HepG2 (cell line): Measurements from ENCODE around the gene RPS19. TPM values are rescaled to one million over a fixed set of nuclear protein-coding genes. Genes with fewer than 3 reads are reported as not detected.

Experiments used
- GMEB2 ChIP-seq: IDR thresholded peaks from 2 replicates; pipeline ENCODE4 v1.6.1; 2016; ENCODE audit warnings: missing biosample characterization, missing genetic modification reagents, low read depth
- KDM5A ChIP-seq: fragments of 200-600 bp; sonication (generic); IDR thresholded peaks from 2 replicates; pipeline ENCODE4 v1.7.0; 2018; ENCODE audit warnings: antibody characterized with exemption, mild to moderate bottlenecking, low read length, borderline replicate concordance
- NFYB ChIP-seq: sonication (generic); formaldehyde crosslinking; IDR thresholded peaks from 2 replicates; pipeline ENCODE4 v1.4.0; 2020; ENCODE audit warnings: missing genetic modification reagents
- ONECUT2 ChIP-seq: sonication (generic); formaldehyde crosslinking; IDR thresholded peaks from 2 replicates; pipeline ENCODE4 v1.4.0; 2020; ENCODE audit warnings: missing genetic modification reagents
- SKIL ChIP-seq: sonication (generic); formaldehyde crosslinking; IDR thresholded peaks from 2 replicates; pipeline ENCODE4 v1.8.0; 2022; ENCODE audit warnings: missing genetic modification reagents, mild to moderate bottlenecking, moderate library complexity, borderline replicate concordance
- SP1 ChIP-seq, 2 experiments: fragments of 450-650 bp in 1 of 2; sonication (generic) in 1 of 2; formaldehyde crosslinking in 1 of 2; IDR thresholded peaks; 2 replicates each; pipeline versions ENCODE4 v1.4.0 to v1.6.1; 2016 to 2020; ENCODE audit warnings: missing genetic modification reagents in 1 of 2
- TAF15 ChIP-seq: fragments of 200-400 bp; formaldehyde crosslinking; IDR thresholded peaks from one replicate; pipeline ENCODE4 v1.6.1; 2018; ENCODE audit warnings: mild to moderate bottlenecking, low read depth, low read length; ENCODE audit not compliant: poor library complexity, severe bottlenecking
- THAP9 ChIP-seq: sonication (generic); formaldehyde crosslinking; IDR thresholded peaks from 2 replicates; pipeline ENCODE4; 2020; ENCODE audit warnings: missing genetic modification reagents, mild to moderate bottlenecking, borderline replicate concordance
- WIZ ChIP-seq: sonication (generic); formaldehyde crosslinking; IDR thresholded peaks from 2 replicates; pipeline ENCODE4 v1.5.1; 2020; ENCODE audit warnings: mild to moderate bottlenecking, missing genetic modification reagents
- ZBTB44 ChIP-seq: sonication (generic); formaldehyde crosslinking; IDR thresholded peaks from 2 replicates; pipeline ENCODE4 v1.4.0; 2020; ENCODE audit warnings: missing genetic modification reagents
- ZNF639 ChIP-seq: conservative IDR thresholded peaks from 2 replicates; pipeline ENCODE4 v1.6.1; 2018; ENCODE audit warnings: missing genetic modification reagents
- ZNF746 ChIP-seq: sonication (generic); formaldehyde crosslinking; IDR thresholded peaks from 2 replicates; pipeline ENCODE4 v1.8.0; 2022; ENCODE audit warnings: mild to moderate bottlenecking, missing genetic modification reagents
- ZNF768 ChIP-seq: sonication (generic); formaldehyde crosslinking; IDR thresholded peaks from 2 replicates; pipeline ENCODE4 v1.4.0; 2020; ENCODE audit warnings: missing genetic modification reagents
- ZNF777 ChIP-seq: sonication (generic); formaldehyde crosslinking; IDR thresholded peaks from 2 replicates; pipeline ENCODE4 v1.4.0; 2020; ENCODE audit warnings: missing genetic modification reagents
- ZNF792 ChIP-seq: IDR thresholded peaks from 2 replicates; pipeline ENCODE4 v1.6.1; 2016
- polyA plus RNA-seq, 8 experiments: library from polyadenylated mRNA; depleted of rRNA in 3 of 8; stranded (reverse) in 7 of 8; unstranded in 1 of 8; fragments of >200 nt; fragmentation: Illumina TruSeq in 4 of 8; extraction: Trizol in 4 of 8; gene quantifications; 2 replicates each; pipeline versions ENCODE4 v1.2.1 to v1.2.3, GENCODE V29; 2011 to 2016; ENCODE audit warnings: low read depth in 4 of 8, missing spikeins in 1 of 8, mixed read lengths in 1 of 8; ENCODE audit not compliant: insufficient read depth in 1 of 8
- total RNA-seq, 5 experiments: library from RNA; depleted of rRNA; stranded (reverse); fragments of >200 nt; fragmentation: Illumina TruSeq; extraction: Trizol; gene quantifications; 2 replicates each; pipeline ENCODE4 v1.2.3, GENCODE V29; 2016; ENCODE audit warnings: low read depth in 1 of 5

RPS19 gene
- total and polyA plus RNA-seq, 2 of the 13 experiments (the other 11 are each of a cell fraction or from before 2014, with no cell fraction given): 1,983 to 4,758 TPM

GRCh38 chr19:41883821-41884733, 24.0 kb downstream of the RPS19 start (continued):
- peak; percentile 56; the same call in 1 of the 2 replicates for TF ChIP-seq ZBTB44
- peak; percentile 90; the same call in 1 of the 2 replicates for TF ChIP-seq THAP9
- peak; percentile 62; the same call in 1 of the 2 replicates for TF ChIP-seq GMEB2 (CRISPR knock-in tag)
- TF ChIP-seq ONECUT2 (CRISPR knock-in tag): peak; percentile 18; the same call in 1 of the 2 replicates
- TF ChIP-seq ZNF746 (CRISPR knock-in tag): peak; percentile 51; the same call in 1 of the 2 replicates
- peak; percentile 9; the same call in 1 of the 2 replicates for TF ChIP-seq ZNF768 (CRISPR knock-in tag)
- peak; percentile 56 for TF ChIP-seq NFYB (CRISPR knock-in tag)
- no peak for TF ChIP-seq SKIL (CRISPR knock-in tag)
- 0 out of 2 replicates have a peak, but pooled peaks have one; percentile 66 for TF ChIP-seq WIZ (CRISPR knock-in tag)
- peak; percentile 77; the same call in 1 of the 2 replicates for TF ChIP-seq KDM5A
- TF ChIP-seq ZNF777: peak; percentile 73
- peak; percentile 68 for TF ChIP-seq TAF15
- no peak for TF ChIP-seq SP1 (IDR thresholded peaks at IDR 0.05)
- peak; percentile 59 for TF ChIP-seq SP1 (CRISPR knock-in tag; IDR thresholded peaks at IDR 0.05)
- TF ChIP-seq ZNF792 (CRISPR knock-in tag): peak; percentile 69; the same call in 1 of the 2 replicates
- TF ChIP-seq ZNF639 (CRISPR knock-in tag): peak; percentile 98
